HUES48 (cell line): ENCODE data around the gene ADAMTS4.

Experiments
- H3K27ac ChIP-seq: one replicate; pipeline ENCODE4 v1.7.0; 2013; ENCODE audit warnings: low read depth, low read length, inconsistent platforms
- H3K27me3 ChIP-seq: 2 replicates; pipeline ENCODE4 v1.6.1; 2013; ENCODE audit warnings: mild to moderate bottlenecking, low read length; ENCODE audit not compliant: control insufficient read depth, insufficient read depth
- H3K36me3 ChIP-seq: 2 replicates; pipeline ENCODE4 v1.6.1; 2013; ENCODE audit warnings: low read length; ENCODE audit not compliant: control insufficient read depth, insufficient read depth
- H3K4me1 ChIP-seq: 2 replicates; pipeline ENCODE4 v1.6.1; 2013; ENCODE audit warnings: mild to moderate bottlenecking, low read length; ENCODE audit not compliant: control insufficient read depth, insufficient read depth
- H3K4me3 ChIP-seq: 2 replicates; pipeline ENCODE4 v1.5.1; 2013; ENCODE audit warnings: mild to moderate bottlenecking, low read depth, low read length
- H3K9ac ChIP-seq: 2 replicates; pipeline ENCODE4 v1.6.1; 2013; ENCODE audit warnings: mild to moderate bottlenecking, low read depth, low read length, moderate library complexity
- H3K9me3 ChIP-seq: 2 replicates; pipeline ENCODE4 v1.6.1; 2013; ENCODE audit warnings: low read length; ENCODE audit not compliant: control insufficient read depth, insufficient read depth

The ADAMTS4 gene

DNA sequence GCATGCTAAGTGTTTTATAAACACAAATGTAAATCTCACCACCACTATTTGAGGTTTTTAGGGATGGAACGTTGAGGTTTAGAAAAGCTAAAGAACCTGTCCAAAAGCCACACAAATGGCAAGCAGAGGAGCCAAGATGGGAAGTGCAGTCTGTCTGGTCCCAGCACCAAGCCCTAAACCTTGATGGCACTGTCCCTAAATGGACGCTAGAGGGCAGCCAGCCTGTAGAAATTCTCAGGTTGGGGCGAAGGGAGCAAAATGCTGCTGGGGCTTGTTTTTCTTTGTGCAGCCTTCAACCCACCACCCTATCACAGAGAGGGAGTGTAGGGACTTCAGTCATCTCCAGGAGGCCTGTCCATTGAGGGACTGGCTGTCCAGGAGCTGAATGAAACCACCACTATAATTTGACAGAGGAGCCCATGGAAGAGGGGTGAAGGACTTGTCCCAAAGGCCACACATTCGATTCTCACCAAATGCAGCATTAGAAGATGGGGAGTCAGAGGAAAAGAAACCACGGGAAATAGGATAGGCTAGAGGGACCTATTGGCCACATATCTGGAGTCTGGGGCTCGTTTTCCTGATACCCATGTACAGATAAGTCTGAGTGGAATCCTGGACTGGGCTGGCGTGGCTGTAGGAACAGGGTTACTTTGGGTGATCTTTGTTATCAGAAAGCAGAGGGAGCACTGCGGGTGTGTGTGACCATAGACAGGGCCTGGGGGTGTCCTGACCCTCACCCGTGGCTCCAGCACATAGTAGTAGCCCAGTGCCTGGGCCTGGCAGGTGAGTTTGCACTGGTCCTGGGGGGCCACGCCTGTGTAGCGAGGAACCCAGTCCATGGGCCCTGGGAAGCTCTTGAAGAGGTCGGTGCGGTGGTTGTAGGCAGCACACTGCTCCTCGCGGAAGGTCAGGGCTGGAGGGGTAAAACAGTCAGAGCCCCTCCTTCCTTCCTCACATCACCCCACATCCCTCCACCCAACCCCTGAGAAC is 6.1 kb downstream of the ADAMTS4 start:
- H3K27me3 ChIP-seq, result no peaks in the 10 kb centered on the region
- no peak overlapping the region for H3K4me3 ChIP-seq
- peaks cover 5% of the 10 kb centered on the region for H3K4me1 ChIP-seq
- H3K9me3 ChIP-seq, result no peaks in the 10 kb centered on the region
- no peak overlapping the region for H3K9ac ChIP-seq
- H3K27ac ChIP-seq, result no peak overlapping the region
- H3K36me3 ChIP-seq, result peaks cover 5% of the 10 kb centered on the region

DNA sequence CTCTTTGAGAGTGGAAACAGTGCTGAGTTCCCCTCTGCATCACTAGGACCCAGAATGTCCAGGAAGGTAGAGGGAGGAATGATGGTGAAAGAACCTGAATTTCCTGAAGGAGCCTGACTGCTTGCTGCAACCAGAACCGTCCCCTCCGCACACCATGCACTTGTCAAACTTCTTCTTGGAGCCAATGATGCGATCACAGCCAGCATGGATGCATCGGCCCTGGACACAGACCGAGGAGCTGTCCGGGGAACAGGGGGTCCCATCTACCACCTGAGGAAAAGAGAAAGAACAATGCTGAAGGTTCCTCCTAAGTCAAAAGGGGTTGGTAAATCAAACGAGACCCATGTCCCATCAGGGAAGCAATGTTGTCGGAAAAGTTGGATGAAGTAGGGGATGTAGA is 6.9 kb downstream of the ADAMTS4 start:
- H3K9me3 ChIP-seq, result no peaks in the 10 kb centered on the region
- H3K4me1 ChIP-seq, result no peaks in the 10 kb centered on the region; the same call in 1 of the 2 replicates
- no peaks in the 10 kb centered on the region for H3K27me3 ChIP-seq
- peaks cover 5% of the 10 kb centered on the region for H3K36me3 ChIP-seq
- no peak overlapping the region for H3K9ac ChIP-seq
- no peak overlapping the region for H3K4me3 ChIP-seq
- H3K27ac ChIP-seq, result no peak overlapping the region

DNA sequence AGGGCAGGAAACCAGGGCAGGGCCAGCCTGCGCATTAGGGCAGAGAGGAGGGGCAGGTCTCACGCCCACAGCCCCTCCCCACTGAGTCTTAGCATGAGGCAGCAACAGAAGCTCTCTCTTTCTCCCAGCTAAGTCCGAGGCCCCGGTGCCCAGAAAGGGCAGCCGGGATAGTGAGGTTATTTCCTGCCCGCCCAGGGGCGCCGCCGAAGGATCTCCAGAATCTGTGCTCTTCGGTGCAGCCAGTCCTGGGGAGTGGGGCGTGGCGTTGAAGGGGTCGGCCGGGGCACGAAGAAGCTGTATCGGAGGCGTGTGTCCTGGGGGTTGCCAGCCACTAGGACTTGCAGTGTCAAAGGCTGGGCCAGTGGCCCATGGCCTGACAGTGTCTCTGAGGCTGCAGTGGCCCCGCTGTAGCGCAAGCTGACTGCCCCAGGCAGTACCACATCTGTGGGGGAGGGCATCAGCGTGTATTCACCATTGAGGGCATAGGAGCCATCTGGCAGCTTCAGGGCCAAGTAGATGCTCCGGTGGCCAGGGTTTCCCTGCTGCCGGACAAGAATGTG is 7.8 kb downstream of the ADAMTS4 start:
- Histone ChIP-seq H3K9ac (no peak overlapping the region), H3K27me3 (no peaks in the 10 kb centered on the region), H3K4me1 (no peaks in the 10 kb centered on the region), H3K4me3 (no peak overlapping the region), H3K36me3 (peaks cover 5% of the 10 kb centered on the region), H3K27ac (no peak overlapping the region), H3K9me3 (no peaks in the 10 kb centered on the region)

DNA sequence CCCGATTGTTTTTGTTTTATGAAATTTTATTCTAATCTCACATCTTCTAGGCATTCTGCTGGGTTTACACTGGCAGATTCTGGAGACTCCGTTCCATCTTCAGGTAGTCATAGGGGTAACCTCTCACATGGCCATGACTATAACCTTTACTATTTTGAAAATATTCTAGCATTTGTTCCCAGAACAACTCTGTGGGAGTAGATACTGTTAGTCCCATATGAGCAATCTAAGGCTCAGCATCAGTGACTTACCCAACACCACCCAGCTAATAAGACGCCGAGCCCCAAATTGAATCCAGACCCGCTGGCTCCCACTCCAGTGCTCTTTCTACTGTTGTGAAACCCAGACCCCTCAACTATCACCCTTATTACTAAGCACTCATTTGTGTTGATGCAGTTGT is 9.8 kb downstream of the ADAMTS4 start:
- Histone ChIP-seq H3K27me3 (no peaks in the 10 kb centered on the region), H3K9ac (no peak overlapping the region), H3K9me3 (no peaks in the 10 kb centered on the region), H3K4me3 (no peak overlapping the region), H3K4me1 (no peaks in the 10 kb centered on the region), H3K27ac (no peak overlapping the region), H3K36me3 (peaks cover 5% of the 10 kb centered on the region)

DNA sequence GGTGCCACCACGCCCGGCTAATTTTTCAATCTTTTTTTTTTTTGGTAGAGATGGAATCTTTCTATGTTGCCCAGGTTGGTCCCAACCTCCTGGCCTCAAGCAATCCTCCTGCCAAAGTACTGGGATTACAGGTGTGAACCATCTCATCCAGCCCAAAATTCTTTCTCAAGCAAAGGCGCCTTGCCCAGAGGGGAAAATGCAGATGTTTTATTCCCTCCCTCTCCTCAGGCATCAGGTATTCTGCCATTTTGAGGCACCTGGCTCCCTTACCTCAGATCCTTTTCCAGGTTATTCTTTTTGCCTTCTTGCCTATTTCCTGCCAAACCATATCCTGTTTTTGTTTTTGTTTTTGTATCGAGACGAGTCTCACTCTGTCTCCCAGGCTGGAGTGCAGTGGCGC is 10.5 kb downstream of the ADAMTS4 start:
- Histone ChIP-seq H3K9me3 (no peaks in the 10 kb centered on the region), H3K4me3 (no peak overlapping the region), H3K36me3 (peaks cover 5% of the 10 kb centered on the region), H3K27ac (no peak overlapping the region), H3K9ac (no peak overlapping the region), H3K4me1 (no peaks in the 10 kb centered on the region), H3K27me3 (no peaks in the 10 kb centered on the region)

DNA sequence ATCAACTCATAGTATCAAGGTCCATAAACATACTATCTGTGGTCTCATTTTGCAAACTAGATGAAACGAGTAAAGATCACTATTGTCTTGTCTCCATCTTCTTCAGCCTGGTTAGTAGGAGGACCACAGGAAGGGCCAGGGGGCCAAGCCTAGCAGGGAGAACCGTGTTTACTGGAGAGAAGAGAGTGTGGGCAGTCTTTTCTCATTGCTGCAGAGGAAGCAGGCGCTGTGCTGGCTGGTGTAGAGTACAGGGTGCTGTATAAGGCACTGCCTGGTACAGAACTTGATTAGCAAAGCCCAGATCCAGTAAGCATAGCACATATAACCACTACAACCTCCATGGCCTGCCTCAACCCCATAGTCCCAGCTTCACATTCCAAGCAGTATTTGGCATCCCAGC is 11.5 kb downstream of the ADAMTS4 start:
- Histone ChIP-seq H3K27ac (no peak overlapping the region), H3K4me3 (no peak overlapping the region), H3K4me1 (no peaks in the 10 kb centered on the region), H3K27me3 (no peaks in the 10 kb centered on the region), H3K9ac (no peak overlapping the region), H3K36me3 (peaks cover 5% of the 10 kb centered on the region), H3K9me3 (no peaks in the 10 kb centered on the region)

DNA sequence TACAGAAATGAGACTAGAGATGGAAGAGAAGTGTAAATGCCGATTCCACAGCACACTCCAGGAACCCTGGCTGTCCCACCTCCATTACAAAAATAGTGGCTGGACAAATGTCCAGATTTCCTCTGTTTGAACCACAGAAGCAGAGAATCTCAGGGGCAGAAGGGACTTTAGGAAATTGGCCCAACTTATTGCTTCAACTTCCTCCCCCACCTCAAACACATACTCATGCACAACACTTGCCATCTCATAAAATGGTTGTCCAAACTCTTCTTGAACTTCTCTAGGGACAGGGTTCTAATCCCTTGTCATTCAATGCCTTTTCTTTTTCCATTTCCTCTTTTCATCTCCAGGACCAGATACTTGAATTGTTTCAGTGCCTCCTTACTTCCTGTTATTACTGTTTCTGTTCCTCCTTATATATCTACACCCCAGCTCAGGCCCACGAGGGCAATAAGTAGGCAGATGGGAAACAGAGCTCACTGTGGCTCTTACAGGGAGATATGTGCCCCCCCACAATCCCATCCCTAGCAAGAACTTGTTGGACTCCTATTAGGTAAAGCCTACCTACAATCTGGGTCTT is 13.0 kb downstream of the ADAMTS4 start:
- no peaks in the 10 kb centered on the region for H3K4me1 ChIP-seq
- no peaks in the 10 kb centered on the region for H3K27me3 ChIP-seq
- no peak overlapping the region for H3K27ac ChIP-seq
- no peaks in the 10 kb centered on the region for H3K9me3 ChIP-seq
- H3K4me3 ChIP-seq, result no peak overlapping the region
- H3K36me3 ChIP-seq, result no peaks in the 10 kb centered on the region; the same call in 1 of the 2 replicates
- no peak overlapping the region for H3K9ac ChIP-seq

DNA sequence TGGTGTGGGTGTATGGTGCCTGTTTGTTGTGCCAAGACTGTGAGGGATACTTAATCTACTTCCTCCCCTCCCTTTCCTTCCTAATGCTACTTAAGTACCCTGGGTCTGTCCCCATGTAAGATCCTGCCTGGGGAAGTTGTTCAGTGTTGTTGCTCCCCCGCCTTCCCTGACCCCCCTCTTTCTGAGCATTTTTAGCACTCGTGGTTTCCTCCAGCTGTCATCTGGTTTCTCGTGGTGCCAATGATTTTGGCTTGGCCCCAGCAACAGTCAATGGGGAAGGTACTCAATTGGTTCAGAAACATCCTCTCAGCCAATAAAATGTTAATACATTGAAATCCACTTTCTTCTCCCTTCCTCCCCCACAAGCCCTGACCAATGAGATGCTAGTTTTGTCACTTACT is 13.6 kb downstream of the ADAMTS4 start:
- no peak overlapping the region for H3K27ac ChIP-seq
- H3K27me3 ChIP-seq, result no peaks in the 10 kb centered on the region
- no peak overlapping the region for H3K4me3 ChIP-seq
- no peak overlapping the region for H3K9ac ChIP-seq
- no peaks in the 10 kb centered on the region for H3K4me1 ChIP-seq
- H3K36me3 ChIP-seq, result no peaks in the 10 kb centered on the region
- H3K9me3 ChIP-seq, result no peaks in the 10 kb centered on the region

DNA sequence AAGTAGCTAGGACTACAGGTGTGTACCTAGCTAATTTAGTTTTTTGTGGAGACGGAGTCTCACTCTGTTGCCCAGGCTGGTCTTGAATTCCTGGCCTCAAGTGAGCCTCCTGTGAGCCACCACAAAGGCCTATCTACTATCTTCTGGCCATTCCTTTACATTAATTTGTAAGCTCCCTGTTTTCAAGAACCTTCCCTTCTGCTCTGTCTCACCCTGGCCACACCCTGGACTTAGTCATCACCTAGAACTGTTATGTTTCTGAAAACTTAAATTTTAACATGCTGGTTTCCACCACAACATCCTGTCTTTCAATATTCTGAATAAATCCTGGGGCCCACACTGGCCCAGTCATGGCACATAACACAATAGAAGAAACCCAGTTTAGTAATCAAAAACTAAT is 16.6 kb downstream of the ADAMTS4 start:
- H3K4me1 ChIP-seq, result peaks cover 9% of the 10 kb centered on the region; the same call in 1 of the 2 replicates
- H3K27ac ChIP-seq, result no peak overlapping the region
- H3K4me3 ChIP-seq, result no peak overlapping the region

DNA sequence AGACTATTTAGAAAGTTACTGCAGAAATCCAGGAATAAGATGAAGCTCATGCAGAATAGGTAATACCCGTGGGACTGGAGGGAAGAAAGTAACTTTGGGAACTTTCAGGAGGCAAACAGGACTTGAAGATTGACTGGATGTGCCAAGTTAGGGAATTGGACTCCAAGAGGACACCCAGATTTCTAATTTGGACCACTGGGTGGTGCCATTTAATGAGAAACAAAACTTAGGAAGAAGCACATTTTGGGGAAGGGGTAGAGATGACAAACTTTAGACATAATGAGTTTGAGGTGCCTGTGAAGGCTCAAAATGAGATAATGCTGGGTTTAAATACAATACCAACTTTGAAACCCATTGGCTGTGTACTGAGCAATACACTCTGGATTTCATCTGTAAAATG is 18.2 kb downstream of the ADAMTS4 start:
- H3K4me3 ChIP-seq, result no peak overlapping the region
- no peak overlapping the region for H3K27ac ChIP-seq
- peaks cover 1% of the 10 kb centered on the region; the same call in 1 of the 2 replicates for H3K36me3 ChIP-seq
- H3K4me1 ChIP-seq, result peaks cover 9% of the 10 kb centered on the region; the same call in 1 of the 2 replicates
- no peak overlapping the region for H3K9ac ChIP-seq
- no peaks in the 10 kb centered on the region for H3K9me3 ChIP-seq
- no peaks in the 10 kb centered on the region for H3K27me3 ChIP-seq

More for the DNA sequence above, 16.6 kb downstream of the ADAMTS4 start:
- H3K9ac ChIP-seq, result no peak overlapping the region
- H3K36me3 ChIP-seq, result no peaks in the 10 kb centered on the region
- no peaks in the 10 kb centered on the region for H3K27me3 ChIP-seq
- no peaks in the 10 kb centered on the region for H3K9me3 ChIP-seq

DNA sequence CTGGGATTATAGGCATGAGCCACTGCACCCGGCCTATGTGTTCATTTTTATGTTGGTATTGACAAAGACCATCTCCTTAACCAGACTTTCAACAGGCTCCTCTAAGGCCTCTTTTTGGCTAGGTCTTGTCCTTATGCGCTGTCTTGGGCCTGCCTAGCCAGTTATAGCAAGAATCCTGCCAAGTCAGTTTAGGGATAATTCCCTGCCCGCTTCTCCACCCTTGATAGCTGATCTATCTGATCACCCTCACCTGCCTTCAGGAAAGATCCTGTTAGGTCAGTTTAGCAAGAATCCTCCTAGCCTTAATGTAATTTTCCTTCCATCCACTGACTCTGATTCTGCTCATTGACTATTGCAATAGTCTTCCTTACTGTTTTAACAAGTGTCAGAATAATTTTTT is 19.2 kb downstream of the ADAMTS4 start:
- Histone ChIP-seq H3K27me3 (no peaks in the 10 kb centered on the region), H3K9ac (no peak overlapping the region), H3K4me3 (no peak overlapping the region), H3K4me1 (peaks cover 9% of the 10 kb centered on the region; the same call in 1 of the 2 replicates), H3K27ac (no peak overlapping the region), H3K9me3 (no peaks in the 10 kb centered on the region), H3K36me3 (peaks cover 11% of the 10 kb centered on the region)
